HUES48 (cell line): ENCODE data around the gene HTD2.
"Not testable (repeated sequence)": the region's sequence is repeated elsewhere in the genome, so short reads cannot be mapped to it uniquely, and the experiment has no call there.

Experiments used
- H3K27ac ChIP-seq: one replicate; pipeline ENCODE4 v1.7.0; 2013; ENCODE audit warnings: low read depth, low read length, inconsistent platforms
- H3K27me3 ChIP-seq: 2 replicates; pipeline ENCODE4 v1.6.1; 2013; ENCODE audit warnings: mild to moderate bottlenecking, low read length; ENCODE audit not compliant: control insufficient read depth, insufficient read depth
- H3K36me3 ChIP-seq: 2 replicates; pipeline ENCODE4 v1.6.1; 2013; ENCODE audit warnings: low read length; ENCODE audit not compliant: control insufficient read depth, insufficient read depth
- H3K4me1 ChIP-seq: 2 replicates; pipeline ENCODE4 v1.6.1; 2013; ENCODE audit warnings: mild to moderate bottlenecking, low read length; ENCODE audit not compliant: control insufficient read depth, insufficient read depth
- H3K4me3 ChIP-seq: 2 replicates; pipeline ENCODE4 v1.5.1; 2013; ENCODE audit warnings: mild to moderate bottlenecking, low read depth, low read length
- H3K9ac ChIP-seq: 2 replicates; pipeline ENCODE4 v1.6.1; 2013; ENCODE audit warnings: mild to moderate bottlenecking, low read depth, low read length, moderate library complexity
- H3K9me3 ChIP-seq: 2 replicates; pipeline ENCODE4 v1.6.1; 2013; ENCODE audit warnings: low read length; ENCODE audit not compliant: control insufficient read depth, insufficient read depth

Gene HTD2

DNA sequence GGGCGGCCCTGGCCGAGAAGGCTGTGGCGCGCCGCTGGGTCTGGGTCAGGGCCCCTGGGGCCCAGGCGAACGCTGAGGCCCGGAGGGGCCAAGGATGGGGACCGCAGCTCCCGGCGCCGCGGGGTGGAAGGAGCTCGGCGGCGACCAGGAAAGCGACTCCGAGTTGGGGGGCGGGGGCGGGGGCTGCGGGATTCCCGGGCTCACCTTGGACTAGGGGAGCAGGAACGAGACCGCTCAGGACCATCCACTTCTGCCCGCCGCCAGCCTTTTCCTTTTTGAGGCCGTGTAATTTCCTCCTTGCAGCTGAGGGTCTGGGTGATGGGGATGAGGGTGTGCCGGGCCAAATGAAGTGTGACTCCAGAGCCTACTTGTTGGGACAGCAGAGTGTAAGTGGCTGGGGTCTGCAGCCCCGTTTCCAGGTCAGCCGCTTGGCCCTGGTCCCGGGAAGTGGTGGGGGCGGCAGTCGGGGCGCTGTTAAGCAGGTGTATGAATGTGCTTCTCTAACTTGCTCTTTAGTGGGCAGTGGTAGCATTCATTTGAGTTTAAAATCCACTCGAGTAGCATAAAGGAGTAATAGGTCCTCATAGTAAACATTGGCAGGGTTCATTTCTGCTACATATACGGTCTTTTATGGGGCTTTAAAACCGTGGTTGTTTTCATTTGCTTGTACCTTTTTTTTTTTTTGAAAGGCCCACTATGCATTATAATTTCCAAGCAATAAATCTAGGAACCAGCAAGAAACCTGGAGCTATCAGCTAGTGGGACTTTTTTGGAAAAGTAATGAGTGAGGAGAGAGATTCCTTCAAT lies 27.1 kb downstream of the HTD2 start:
- Histone ChIP-seq H3K4me1 (peaks cover 19% of the 10 kb centered on the region; the same call in 1 of the 2 replicates), H3K4me3 (peak overlapping the region; percentile 72), H3K9me3 (no peaks in the 10 kb centered on the region), H3K27ac (no peak overlapping the region), H3K9ac (no peak overlapping the region), H3K27me3 (peaks cover 21% of the 10 kb centered on the region), H3K36me3 (no peaks in the 10 kb centered on the region)

GRCh38 chr3:58334013-58334321 lies 27.6 kb downstream of the HTD2 start:
- Histone ChIP-seq H3K4me3 (peak overlapping the region; percentile 72), H3K27ac (no peak overlapping the region)

DNA sequence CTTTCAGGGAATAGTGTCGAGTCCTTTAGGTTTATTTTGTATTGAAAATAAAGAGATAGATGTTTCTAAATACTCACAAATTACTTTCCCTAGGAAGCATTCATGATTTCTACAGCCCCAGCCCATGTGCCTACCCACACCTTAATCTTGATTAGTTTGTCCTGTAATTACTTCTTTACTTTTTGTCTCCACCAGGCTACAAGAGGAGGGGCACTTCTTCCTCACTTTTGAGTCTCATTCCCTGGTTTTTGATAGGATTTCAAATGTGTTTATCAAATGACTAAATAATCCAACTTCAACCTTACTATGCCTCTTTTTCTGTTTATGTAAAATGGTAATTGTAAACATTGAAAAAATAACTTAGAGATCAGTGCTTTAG lies 28.2 kb downstream of the HTD2 start:
- H3K9me3 ChIP-seq = no peaks in the 10 kb centered on the region
- H3K4me3 ChIP-seq = no peak overlapping the region
- peaks cover 21% of the 10 kb centered on the region for H3K27me3 ChIP-seq
- no peak overlapping the region for H3K27ac ChIP-seq
- no peak overlapping the region for H3K9ac ChIP-seq
- H3K36me3 ChIP-seq = no peaks in the 10 kb centered on the region
- H3K4me1 ChIP-seq = peaks cover 19% of the 10 kb centered on the region; the same call in 1 of the 2 replicates

More at GRCh38 chr3:58334013-58334321, 27.6 kb downstream of the HTD2 start:
- Histone ChIP-seq H3K27me3 (peaks cover 21% of the 10 kb centered on the region), H3K9me3 (no peaks in the 10 kb centered on the region), H3K4me1 (peaks cover 19% of the 10 kb centered on the region; the same call in 1 of the 2 replicates), H3K9ac (no peak overlapping the region), H3K36me3 (no peaks in the 10 kb centered on the region)

DNA sequence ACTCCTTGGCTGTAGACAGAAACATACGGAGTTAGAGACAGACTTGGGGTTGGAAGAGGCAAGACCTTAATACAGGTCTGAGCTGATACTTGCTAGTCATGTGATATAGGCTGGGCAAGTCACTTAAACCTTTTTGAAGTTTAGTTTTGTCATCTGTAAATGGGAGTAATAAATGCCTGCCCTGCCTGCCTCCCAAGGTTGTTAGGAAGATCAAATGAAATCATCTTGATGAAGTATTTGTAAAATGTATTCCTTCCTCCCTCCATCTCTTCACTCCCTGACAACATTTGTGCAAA lies 29.3 kb downstream of the HTD2 start:
- H3K36me3 ChIP-seq = no peaks in the 10 kb centered on the region
- H3K4me1 ChIP-seq = peaks cover 19% of the 10 kb centered on the region; the same call in 1 of the 2 replicates
- no peak overlapping the region for H3K27ac ChIP-seq
- H3K4me3 ChIP-seq = no peak overlapping the region
- no peak overlapping the region for H3K9ac ChIP-seq
- peaks cover 21% of the 10 kb centered on the region for H3K27me3 ChIP-seq
- H3K9me3 ChIP-seq = no peaks in the 10 kb centered on the region

DNA sequence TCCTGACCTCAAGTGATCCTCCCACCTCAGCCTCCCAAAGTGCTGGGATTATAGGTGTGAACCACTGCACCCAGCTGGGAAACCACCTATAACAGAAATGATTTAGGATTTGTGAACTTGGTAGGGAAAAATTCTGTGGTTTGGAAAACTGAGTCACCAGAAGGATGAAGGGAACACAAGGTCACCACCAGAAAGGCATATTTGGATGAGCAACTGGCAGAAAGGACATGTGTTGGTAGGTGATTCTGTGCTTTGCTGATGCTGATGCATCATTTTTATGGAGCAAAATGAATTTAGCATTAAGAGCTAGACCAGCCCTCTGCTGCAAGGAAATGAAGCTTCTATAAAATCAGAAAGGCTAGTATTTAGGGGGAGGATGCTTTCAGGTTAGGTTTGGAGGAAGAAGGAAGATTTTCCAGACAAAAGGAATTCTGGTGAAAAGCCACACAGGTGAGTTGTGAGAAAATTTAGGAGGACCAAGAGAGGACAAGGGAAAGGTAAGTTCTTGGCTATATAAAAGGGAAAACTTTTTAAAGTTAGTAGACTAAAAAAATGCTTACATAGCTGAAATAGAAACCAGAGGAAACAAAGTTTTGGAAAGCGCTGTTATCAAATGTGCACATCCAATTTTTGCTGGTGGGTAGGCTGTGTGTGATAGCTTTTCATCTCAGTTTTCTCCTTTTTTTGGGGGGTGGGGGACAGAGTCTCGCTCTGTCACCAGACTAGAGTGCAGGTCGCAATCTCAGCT lies 30.0 kb downstream of the HTD2 start:
- Histone ChIP-seq H3K9ac (no peak overlapping the region), H3K27me3 (peaks cover 21% of the 10 kb centered on the region), H3K4me3 (no peak overlapping the region), H3K9me3 (no peaks in the 10 kb centered on the region), H3K36me3 (no peaks in the 10 kb centered on the region), H3K4me1 (peaks cover 19% of the 10 kb centered on the region; the same call in 1 of the 2 replicates), H3K27ac (no peak overlapping the region)

GRCh38 chr3:58337190-58337589 lies 30.9 kb downstream of the HTD2 start:
- no peak overlapping the region for H3K4me3 ChIP-seq
- H3K9me3 ChIP-seq = no peaks in the 10 kb centered on the region
- H3K36me3 ChIP-seq = no peaks in the 10 kb centered on the region
- H3K4me1 ChIP-seq = peaks cover 17% of the 10 kb centered on the region; the same call in 1 of the 2 replicates
- no peak overlapping the region for H3K9ac ChIP-seq
- no peak overlapping the region for H3K27ac ChIP-seq
- H3K27me3 ChIP-seq = peaks cover 14% of the 10 kb centered on the region

DNA sequence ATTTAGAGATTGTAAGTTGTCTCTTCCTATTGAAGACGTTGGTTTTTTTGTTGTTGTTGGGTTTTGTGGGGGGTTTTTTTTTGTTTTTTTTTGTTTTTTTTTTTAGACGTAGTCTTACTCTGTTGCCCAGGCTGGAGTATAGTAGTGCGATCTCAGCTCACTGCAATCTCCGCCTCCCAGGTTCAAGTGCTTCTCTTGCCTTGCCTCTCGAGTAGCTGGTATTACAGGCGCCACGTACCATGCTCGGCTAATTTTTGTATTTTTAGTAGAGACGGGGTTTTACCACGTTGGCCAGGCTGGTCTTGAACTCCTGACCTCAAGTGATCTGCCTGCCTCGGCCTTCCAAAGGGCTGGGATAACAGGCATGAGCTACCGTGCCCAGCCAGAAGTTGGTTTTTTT lies 32.8 kb downstream of the HTD2 start:
- H3K36me3 ChIP-seq, H3K9ac ChIP-seq, H3K27ac ChIP-seq, H3K27me3 ChIP-seq, H3K4me3 ChIP-seq, H3K4me1 ChIP-seq, H3K9me3 ChIP-seq: not testable (repeated sequence)

GRCh38 chr3:58340594-58341244 lies 34.4 kb downstream of the HTD2 start:
- Histone ChIP-seq H3K27ac (no peak overlapping the region), H3K4me1 (no peaks in the 10 kb centered on the region), H3K4me3 (no peak overlapping the region), H3K9me3 (no peaks in the 10 kb centered on the region), H3K9ac (no peak overlapping the region), H3K27me3 (no peaks in the 10 kb centered on the region), H3K36me3 (no peaks in the 10 kb centered on the region)

DNA sequence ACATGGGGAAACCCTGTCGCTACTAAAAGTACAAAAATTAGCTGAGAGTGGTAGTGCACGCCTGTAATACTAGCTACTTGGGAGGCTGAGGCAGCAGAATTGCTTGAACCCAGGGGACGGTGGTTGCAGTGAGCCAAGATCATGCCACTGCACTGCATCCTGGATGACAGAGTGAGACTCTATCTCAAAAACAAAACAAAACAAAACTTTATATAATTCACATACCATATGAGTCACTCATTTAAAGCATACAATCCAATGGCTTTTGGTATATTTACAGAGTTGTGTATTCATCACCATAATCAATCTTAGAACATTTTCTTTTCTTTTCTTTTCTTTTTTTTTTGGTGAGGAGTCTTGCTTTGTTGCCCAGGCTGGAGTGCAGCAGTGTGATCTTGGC lies 35.1 kb downstream of the HTD2 start:
- no peaks in the 10 kb centered on the region for H3K4me1 ChIP-seq
- no peak overlapping the region for H3K9ac ChIP-seq
- no peaks in the 10 kb centered on the region for H3K27me3 ChIP-seq
- no peak overlapping the region for H3K4me3 ChIP-seq
- H3K36me3 ChIP-seq = no peaks in the 10 kb centered on the region
- H3K9me3 ChIP-seq = no peaks in the 10 kb centered on the region
- H3K27ac ChIP-seq = no peak overlapping the region

GRCh38 chr3:58342676-58343075 lies 36.4 kb downstream of the HTD2 start:
- Histone ChIP-seq H3K27ac (no peak overlapping the region), H3K4me1 (no peaks in the 10 kb centered on the region), H3K27me3 (no peaks in the 10 kb centered on the region), H3K9ac (no peak overlapping the region), H3K36me3 (no peaks in the 10 kb centered on the region), H3K4me3 (no peak overlapping the region), H3K9me3 (no peaks in the 10 kb centered on the region)

DNA sequence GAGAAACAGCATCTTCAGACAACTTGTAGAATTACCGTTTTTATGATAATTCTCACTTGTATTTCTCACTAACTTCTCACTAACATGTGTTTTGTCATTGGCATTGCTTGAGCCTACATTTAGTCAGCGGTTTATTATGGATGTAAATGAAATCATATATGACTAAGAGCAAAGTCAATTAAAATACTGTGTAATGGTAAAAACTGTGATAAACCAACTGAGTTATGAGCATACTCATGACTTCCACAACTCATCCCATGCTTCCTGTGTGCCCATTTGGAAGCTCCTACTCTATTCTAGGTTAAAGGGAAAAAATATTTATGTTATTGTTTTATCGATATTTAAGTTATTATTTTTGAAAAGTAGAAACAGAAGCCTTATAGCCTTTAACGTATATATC lies 39.1 kb downstream of the HTD2 start:
- Histone ChIP-seq H3K4me3 (no peak overlapping the region), H3K9ac (no peak overlapping the region), H3K4me1 (no peaks in the 10 kb centered on the region), H3K27me3 (no peaks in the 10 kb centered on the region), H3K36me3 (no peaks in the 10 kb centered on the region), H3K27ac (no peak overlapping the region), H3K9me3 (no peaks in the 10 kb centered on the region)
